C4-2B (cell line): ENCODE data around the gene GMPS.

Source experiments
- H3K27ac ChIP-seq: fragments of 450-650 bp; 2 replicates; pipeline ENCODE4 v1.5.1; 2017
- CTCF ChIP-seq: fragments of 450-650 bp; conservative IDR thresholded peaks from 2 replicates; pipeline ENCODE4 v1.5.1; 2017; ENCODE audit warnings: mild to moderate bottlenecking
- ZFX ChIP-seq: fragments of 450-650 bp; IDR thresholded peaks from 2 replicates; pipeline ENCODE4 v1.6.1; 2017

Gene GMPS

DNA sequence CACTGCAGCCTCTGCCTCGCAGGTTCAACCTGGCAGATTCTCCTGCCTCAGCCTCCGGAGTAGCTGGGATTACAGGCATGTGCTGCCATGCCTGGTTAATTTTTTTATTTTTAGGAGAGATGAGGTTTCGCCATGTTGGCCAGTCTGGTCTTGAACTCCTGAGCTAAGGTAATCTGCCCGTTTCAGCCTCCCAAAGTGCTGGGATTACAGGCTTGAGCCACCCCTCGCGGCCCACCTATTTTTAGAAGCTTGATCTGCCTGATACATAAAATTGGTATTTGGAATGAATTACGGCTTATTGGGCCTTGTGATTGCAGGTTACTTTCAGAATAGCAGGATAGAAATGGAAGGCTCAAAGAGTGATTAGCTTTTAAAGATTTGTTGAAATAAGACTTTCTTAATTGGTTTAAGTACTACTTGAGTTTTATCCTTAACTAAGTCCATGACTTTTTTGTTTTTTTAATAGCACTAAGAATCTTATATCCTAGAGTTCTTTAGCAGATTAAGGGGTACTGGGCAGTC is 25.0 kb downstream of the GMPS start:
- no peak overlapping the region for H3K27ac ChIP-seq
- no peak for TF ChIP-seq CTCF
- no peak for TF ChIP-seq ZFX

DNA sequence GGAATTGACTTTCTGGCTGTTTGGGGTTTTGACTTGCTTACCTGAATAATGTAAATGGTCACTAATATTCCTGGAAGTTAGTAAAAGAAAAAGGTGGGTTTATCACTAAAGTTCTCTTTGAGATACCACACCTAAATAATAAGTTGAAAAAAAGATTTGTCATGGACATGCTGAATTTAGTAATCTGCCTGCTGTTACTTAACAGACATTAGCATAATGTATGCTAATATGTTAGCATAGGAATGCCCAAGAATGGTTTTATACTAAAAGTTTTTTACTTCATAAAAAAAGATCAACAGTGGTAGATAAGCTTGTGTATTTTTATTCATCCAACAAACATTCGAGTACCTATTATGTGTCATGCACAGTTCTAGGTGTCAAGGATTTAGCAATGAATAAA is 36.5 kb downstream of the GMPS start:
- H3K27ac ChIP-seq = no peak overlapping the region
- TF ChIP-seq ZFX = no peak

GRCh38 chr3:155908086-155908485 is 37.6 kb downstream of the GMPS start:
- TF ChIP-seq CTCF = no peak
- no peak for TF ChIP-seq ZFX
- no peak overlapping the region for H3K27ac ChIP-seq

- no peak overlapping the region for H3K27ac ChIP-seq
- TF ChIP-seq ZFX = no peak
- no peak for TF ChIP-seq CTCF
Measured at GRCh38 chr3:155908605-155909004, 38.2 kb downstream of the GMPS start.

- no peak for TF ChIP-seq ZFX
- no peak for TF ChIP-seq CTCF
- H3K27ac ChIP-seq = no peak overlapping the region
Measured at GRCh38 chr3:155912090-155912489, 41.6 kb downstream of the GMPS start.

GRCh38 chr3:155912579-155913190 is 42.2 kb downstream of the GMPS start:
- no peak for TF ChIP-seq ZFX
- TF ChIP-seq CTCF = no peak

DNA sequence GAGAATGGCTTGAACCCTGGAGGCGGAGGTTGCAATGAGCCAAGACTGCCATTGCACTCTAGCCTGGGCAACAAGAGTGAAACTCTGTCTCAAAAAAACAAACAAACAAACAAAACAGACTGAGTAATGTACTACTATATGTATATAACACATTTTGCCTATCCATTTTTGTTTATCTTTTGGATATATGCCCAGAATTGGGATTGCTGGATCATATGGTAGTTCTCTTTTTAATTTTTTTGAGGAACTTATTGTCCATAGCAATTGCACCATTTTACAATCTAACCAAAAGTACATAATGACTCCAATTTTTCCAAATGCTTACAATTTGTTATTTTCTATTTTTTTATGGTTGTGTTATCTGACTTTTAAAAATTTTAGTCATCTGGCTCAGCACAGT is 47.3 kb downstream of the GMPS start:
- peak overlapping the region; percentile 33; the same call in 1 of the 2 replicates for H3K27ac ChIP-seq
- no peak for TF ChIP-seq ZFX
- TF ChIP-seq CTCF = no peak

More at GRCh38 chr3:155912579-155913190, 42.2 kb downstream of the GMPS start:
- no peak overlapping the region for H3K27ac ChIP-seq

- H3K27ac ChIP-seq = no peak overlapping the region
- TF ChIP-seq ZFX (no peak), CTCF (no peak)
Measured at GRCh38 chr3:155919728-155920127, 49.3 kb downstream of the GMPS start.
